ENCODE data around the gene INPP4A.

Gene INPP4A

DNA sequence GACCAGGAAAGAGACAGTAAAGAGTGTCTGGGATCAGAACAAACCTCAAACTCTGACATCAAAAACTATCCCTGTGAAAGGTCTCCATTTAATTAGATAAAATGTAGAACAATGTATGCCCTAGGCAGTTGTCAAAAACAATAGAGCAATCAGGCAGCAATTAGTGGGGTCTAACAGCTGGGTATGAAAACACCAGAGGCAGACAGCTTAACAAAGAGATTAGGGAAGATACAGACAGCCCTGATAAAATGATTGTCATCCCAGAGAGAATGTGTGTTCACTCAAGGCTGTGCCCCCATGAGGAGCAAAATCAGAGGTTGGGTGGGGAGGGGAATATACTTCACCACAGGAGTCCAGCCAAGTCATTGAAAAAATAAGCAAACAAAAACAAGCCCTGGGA, 50.0 kb downstream of the INPP4A start:
- DNase-seq (ENCODE audit: low read depth, low spot score), result no peak

DNA sequence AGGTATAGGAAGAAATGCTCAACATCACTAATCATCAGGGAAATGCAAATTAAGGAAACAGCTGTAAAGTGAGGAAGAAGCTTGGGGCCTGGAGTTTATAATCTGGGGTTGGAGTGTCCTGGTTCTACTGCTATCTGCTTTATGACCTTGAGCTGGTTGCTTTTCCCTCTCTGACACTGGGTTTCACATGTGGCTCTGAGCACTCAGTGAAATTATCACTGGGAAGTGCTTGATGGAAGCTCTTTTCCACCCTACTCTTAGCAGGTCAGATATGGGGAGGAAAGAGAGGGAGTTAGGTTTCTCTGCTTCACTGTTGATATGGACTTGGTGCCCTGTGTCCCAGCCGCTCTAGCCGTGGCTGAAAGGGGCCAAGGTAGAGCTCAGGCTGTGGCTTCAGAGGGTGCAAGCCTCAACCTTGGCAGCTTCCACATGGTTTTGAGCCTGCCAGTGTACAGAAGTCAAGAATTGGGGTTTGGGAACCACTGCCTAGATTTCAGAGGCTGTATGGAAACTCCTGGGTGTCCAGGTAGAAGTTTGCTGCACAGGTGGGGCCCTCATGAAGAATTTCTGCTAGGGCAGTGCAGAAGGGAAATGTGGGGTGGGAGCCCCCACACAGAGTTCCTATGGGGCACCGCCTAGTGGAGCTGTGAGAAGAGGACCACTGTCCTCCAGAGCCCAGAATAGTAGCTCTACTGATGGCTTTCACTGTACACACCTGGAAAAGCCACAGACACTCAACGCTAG, 52.3 kb downstream of the INPP4A start:
- DNase-seq (ENCODE audit: low read depth, low spot score), result no peak

DNA sequence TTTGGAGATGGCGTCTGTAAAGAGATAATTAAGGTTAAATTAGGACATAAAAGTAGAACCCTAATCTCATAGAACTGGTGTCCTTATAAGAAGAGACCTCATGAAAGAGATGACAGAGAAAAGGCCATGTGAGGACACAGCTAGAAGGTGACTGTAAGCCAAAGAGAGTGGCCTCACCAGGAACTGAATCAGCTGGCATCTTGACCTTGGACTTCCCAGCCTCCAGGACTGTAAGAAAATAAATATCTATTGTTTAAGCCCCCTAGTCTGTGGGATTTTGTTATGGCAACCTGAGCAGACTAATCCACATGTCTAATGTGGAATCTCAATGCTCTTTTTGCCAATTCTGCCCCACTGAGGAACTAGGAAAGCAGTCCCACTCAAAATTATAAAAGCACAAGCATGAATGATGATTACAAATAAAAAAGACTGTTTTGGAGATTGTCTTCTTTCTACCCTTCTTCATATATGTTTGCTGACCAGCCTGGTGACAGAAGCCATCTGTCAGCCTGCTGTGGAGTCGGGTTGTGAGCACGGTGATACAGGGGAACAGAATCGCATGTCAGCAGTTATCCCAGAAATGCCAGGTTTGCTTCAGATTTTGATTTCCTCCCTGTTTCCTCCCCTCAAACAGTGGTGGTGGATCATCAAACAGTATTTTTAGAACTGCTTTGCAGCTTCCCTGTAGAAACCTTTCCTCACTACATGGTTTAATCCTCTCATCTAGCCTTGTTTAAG, 54.2 kb downstream of the INPP4A start:
- no peak for DNase-seq (ENCODE audit: low read depth, low spot score)

DNA sequence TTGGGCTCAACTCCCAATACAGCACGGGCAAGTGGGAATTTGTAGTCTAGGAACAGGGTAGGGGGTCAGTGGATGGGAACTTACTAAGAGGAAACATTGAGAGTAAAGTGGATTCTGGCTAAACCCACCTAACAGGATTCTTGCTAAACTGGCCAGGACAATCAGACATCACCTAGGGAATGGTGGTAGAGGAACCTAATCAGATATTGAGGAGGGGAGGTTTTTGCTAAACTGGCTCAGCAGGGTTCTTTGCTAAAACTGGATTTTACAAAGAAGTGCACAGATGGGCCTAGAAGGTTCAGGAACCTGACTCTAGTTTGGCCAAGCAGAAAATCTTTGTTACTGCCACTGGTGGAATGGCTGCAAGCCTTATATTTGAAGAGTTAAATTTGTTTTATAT, 55.9 kb downstream of the INPP4A start:
- no peak for DNase-seq (ENCODE audit: low read depth, low spot score)

DNA sequence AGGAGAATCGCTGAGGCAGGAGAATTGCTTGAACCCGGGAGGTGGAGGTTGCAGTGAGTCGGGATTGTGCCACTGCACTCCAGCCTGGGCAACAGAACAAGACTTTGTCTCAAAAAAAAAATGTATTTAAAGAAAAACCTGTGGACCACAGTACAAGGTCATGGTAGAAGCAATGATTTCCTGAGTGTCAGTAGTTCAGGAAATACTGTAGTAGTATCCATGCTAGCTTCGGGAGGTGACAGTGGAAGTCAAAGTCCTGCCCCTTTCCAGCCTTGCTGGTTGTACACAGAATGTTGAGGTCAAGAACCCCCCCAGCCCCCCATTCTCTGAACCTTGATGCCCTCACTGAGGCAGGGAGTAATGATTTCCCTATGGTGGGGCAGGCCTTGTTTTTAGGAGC, 56.6 kb downstream of the INPP4A start:
- DNase-seq (ENCODE audit: low read depth, low spot score), result no peak

DNA sequence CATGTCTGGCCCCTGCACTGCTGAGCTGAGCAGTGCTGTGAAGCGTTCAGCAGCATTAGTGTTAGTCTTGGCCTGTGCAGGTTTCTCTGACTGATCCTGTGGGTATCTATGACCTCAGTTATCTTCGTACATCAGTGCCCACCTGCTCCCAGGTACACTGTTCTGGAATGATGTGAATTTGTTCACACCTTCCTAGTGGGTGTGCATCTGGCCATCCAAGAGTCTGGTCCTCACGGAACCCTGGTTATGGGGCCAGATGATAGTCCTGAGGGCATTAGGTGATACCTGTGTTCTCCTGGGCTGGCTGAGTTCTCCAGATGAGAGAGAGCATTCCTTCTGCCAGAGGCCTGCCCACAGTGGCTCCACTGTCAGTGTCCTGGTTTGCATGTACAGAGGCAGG, 57.2 kb downstream of the INPP4A start:
- no peak for DNase-seq (ENCODE audit: low read depth, low spot score)

DNA sequence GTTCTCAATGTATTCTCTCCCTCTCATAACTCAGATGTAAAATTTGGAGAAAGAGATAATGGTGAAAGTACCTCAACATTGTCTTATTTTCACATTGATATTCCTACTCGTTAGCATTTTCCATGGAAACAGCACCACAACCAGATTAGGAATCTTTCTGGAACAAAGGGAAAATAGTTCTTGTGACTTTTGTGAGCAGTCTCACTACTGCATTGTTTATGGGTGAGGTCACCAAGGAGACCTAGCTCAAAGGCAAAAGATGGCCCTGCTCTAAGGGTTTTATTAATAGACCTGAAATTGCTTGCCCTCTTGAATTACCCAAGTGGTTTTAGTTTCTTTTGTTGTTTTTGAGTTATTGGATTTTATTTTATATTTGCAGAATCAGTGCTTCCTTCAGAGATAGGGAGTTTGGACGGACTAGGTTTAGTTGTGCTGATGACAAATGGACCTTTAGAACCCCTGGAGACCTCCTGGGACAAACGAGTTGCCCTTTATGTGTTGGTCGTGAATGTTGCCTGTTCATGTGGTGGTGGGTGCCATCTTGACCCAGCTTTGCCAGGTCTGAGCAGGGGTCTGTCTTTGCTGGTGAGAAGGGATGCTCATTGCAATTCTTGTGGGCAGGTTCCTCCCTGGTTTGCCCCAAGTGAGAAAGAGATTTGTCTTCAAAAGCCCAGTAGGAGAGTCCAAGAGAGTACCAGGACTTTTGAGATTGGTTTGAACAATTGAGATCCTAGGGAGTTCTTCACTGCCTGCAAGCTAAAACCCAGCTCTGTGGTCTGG, 58.1 kb downstream of the INPP4A start:
- no peak for DNase-seq (ENCODE audit: low read depth, low spot score)

DNA sequence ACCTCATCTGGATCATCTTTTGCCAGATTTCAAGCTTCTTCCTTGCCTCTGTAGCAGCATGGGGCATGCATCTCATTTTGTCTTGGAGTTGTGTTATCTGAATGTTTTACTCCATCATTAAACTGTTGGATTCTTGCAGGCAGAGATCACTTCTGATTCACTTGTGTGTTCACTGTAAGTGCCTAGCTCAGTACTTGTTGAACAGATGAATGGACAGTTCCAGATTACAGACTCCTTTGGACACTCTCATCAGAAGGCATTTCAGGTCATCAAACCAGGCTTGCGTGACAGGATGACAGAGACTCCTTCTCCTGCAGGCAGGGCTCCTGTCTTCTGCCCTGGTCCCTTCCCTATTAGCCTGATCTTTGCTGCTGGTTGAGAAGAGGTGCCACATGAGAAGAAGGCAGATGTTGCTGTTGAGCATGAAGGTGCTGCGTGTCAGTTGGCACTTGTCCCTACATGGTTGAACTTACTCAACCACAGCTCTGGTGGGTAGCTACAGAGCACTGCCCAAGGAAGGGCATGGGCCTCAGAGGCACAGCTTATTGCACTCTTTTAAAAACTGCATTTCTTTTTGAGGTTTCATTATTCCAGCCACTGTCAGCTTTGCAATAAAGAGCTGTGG, 58.9 kb downstream of the INPP4A start:
- DNase-seq (ENCODE audit: low read depth, low spot score), result no peak

DNA sequence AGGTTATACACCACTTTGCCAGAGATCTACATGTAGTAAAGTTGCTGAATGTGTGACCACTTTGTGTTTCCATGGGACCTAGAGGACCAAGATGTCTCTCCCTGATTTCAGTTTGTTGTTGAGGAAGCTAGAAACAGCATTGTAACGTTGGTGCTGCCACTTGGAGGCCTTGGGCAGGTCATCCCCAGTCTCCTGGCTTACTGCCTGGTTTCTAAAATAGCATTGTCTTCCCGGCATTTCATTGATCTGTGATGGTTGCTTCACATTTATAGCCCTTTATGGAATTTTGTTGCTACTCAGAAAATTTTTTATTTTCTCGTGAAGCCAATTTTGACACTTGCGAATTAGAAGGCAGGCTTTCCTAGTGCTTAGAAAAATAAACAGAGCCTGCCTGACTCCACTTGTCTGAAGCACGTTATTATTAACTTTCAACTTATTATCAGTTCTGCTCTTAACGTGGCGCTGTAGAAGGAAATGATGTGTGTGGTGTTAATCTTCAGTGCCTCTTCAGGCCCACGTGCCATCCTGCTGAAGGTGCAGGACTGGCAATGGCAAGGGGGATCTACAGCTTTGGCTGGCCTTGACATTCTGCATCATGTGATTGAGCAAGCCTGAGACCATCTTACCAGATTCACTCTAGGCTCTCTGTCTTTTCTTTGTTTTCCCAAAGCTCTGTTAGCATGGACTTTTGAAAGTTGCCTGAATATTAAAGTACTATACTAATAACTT, 59.9 kb downstream of the INPP4A start:
- DNase-seq (ENCODE audit: low read depth, low spot score), result no peak

DNA sequence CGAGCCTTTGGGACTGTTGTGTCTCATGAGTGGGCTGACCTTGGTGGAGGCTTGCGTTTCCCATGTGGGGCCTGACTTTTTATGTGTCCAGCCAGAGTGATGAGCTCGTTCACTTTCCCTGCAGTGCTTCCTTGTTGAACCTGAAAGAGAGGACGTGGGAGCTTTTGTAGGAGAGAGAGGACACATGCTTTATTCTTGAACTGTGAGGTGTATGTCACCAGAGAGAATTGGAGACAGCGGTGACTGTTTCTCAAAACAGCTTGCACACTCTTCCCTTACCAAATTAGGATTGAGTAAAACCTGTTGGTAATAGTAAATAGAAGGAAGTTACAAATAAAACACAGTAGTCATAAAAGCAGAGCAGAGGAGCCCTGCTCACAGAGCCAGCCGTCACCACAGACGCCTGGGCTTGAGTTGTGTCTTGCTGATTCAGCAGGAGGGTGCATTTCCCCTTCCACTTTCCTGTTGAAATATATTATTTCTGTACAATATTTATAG, 60.7 kb downstream of the INPP4A start:
- no peak for DNase-seq (ENCODE audit: low read depth, low spot score)

DNA sequence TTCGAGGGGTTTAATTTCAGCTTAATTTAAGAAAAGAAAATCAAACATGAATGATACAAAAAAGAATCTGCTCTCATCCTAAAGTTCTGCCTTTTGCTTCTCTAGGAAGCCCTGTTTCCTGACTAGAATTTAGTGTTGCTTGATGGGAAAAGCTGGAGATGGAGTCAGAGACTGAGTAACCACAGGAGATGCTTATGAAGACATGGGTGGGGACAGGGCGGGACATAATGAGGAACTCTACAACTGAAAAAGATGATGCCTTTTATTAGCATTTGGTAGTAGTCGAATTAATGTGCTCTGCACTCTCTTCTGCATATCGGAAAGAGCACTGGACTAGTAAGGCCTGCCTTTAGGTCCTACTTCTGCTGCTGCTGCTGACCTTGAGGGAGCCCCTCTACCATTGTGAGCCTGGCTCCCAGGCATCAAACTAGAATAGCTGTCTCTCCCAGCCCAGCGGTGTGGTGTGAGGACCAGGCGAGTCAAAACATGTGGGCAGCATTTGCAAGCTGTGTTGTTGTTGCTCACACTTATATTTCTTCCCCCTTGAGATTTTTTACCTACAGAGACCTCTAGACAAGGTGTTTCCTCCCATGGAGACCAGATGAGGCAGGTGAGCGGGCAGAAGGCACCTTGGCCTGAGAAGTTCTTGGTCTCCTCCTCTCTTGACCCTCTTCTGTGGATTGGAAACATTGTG, 61.5 kb downstream of the INPP4A start:
- no peak for DNase-seq (ENCODE audit: low read depth, low spot score)

DNA sequence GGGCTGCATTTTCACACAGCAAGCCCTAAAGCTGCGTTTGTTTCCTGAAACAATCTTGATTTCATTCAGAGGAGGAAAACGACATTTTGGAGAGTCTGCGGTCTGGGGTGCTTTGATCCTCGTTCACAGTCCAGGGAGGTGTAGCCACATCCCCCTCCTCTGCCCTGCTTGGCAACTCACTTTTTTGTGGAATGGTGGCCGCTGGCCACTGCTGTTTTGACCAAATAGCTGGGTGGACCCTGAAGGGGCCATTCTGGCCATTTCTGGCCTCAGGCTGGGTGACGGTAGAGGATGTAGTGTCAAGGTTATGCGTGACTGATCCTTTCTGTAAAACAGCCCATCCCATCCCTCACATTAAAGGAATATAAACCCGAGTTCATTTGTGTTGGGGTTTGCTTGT, 62.2 kb downstream of the INPP4A start:
- DNase-seq (ENCODE audit: low read depth, low spot score), result no peak

DNA sequence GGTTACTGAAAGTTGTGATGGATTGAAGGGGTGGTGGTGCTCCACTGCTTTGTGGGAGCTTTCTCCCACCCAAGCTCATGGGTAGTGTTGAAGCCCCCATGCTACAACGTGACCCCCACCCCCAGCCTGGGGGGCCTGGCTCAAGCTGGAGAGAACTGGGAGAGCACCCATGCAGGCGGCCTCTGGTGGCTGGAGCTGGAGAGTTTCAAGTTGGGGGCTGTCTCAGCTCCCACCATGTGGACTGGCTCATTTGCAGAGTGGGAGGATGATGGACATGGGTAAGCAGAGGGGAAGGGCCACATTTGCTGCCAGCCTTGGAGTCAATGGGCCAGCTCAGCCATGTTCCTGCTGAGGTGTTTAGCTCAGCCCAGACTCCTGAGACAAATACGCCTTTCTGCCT, 62.8 kb downstream of the INPP4A start:
- DNase-seq (ENCODE audit: low read depth, low spot score), result no peak

DNA sequence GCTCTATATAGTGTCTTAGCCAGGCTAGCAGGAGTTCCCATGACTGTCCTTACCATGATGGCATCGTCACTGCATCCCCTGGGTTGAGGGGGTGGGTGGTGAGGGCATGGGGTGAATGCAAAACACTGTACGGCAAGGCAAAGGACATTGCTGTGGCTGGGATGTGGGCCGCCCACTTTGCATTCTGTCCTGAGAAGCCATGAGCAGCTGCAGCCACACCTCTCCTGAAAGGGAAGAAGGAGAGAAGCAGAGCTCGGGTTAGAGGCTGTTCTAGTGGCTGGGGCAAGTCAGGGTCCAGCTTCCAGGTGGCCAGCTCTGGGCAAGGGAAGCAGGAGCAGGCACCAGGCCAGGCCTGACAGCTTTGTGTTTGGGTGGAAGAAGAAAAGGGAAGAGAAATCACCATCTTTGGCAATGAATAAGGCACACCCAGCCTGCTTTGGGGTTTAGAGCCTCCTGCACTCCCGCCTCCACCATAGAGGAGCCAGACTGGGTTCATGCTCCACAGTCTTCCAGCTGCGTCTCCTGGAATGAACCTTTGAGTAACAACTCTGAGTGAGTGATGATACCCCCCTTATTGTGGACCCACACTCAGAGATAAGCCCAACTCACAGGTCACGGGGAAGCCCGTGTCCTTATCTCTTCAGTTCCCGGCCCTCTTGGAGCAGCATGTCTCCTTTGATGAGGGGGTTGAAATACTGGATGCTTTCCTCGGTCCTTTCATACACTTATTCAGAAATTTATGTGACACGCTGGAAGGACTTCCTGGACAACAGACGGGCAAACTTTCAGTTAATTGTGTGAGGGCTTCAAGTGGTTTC, 63.4 kb downstream of the INPP4A start:
- DNase-seq (ENCODE audit: low read depth, low spot score), result no peak

DNA sequence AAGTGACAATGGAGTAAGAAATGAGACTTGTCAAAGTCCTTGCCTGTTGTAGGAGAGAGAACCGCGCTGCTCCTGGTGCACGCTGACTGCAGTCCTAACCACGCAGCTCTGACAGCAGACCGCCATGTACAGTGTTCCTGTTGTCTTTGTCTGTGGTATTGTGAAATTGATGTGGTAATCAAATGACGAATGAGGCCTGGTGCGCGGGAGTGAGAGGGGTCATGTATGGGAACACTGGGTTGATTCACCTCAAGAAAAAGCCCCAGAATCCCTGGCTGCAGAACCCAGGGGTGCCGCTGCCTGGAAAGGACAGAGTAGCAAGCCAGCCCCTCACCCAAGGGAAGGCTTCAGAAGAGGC, 64.0 kb downstream of the INPP4A start:
- no peak for DNase-seq (ENCODE audit: low read depth, low spot score)

DNA sequence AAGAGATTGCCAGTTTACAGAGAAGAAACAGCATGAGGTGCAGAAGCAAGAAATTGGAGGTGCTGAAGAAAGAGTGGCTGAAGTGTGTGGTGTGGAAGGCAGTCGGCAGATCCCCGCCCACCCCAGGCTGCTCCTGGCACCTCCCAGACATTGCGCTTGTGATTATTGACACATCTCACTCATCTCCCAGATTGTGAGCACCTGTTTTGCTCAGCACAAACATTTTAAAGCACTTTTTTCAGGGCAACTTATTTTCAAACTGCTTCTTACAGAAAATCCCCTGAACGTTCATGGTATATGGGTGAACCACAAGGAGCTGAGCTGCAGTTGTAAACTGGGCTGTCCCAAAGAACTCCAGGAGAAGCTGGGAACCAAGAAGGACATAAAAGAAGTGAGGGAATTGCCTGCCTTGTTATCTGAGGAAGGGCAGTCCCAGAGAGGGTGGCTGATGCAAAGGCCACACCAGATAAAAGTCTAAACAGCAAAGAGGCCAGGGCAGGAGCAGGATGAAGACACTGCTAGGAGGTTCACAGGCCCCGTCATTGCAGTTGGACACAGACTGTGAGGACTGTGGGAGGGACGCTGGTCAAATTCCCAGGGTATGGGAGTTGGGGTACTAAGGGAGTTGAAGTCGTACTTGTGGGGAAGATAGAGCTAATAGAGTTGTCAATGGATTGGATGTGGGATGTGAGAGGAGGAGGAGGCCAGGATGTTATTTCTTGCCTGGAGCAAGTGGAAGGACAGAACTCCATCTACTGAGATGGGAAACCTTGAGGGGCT, 65.1 kb downstream of the INPP4A start:
- no peak for DNase-seq (ENCODE audit: low read depth, low spot score)

DNA sequence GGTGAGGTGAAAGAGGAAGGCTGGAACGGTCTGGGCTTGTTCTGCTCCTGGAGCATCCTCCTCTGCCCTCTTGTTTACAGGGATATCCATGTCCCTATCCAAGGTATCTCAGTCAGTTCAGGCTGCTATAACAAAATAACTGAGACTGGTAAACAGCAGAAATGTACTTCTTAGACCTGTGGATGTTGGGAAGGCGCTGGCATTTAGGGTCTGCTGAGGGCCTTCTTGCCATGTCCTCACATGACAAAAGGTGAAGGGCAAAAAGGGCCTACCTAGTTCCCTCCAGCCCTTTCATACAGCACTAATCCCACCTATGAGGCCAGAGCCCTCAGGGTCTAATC, 65.6 kb downstream of the INPP4A start:
- no peak for DNase-seq (ENCODE audit: low read depth, low spot score)

DNA sequence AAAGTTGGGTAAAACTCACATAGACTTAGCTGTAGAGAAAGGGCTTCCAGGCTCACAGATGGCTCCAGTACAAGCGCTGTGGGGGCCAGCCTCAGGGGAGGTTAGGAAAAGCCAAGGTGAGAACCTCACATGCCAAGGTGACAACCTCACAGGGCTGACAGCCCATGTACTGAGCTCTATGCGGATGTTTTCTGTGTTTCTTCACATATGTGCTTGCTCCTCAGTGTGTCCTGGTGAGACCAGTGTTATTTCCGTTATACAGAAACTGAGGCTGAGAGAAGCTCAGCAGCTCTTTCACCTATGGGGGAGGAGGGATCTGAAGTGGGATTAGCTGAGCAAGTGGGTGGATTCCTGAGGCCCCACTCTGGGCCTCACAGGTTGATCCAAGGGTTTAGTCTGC, 67.3 kb downstream of the INPP4A start:
- DNase-seq (ENCODE audit: low read depth, low spot score), result no peak

DNA sequence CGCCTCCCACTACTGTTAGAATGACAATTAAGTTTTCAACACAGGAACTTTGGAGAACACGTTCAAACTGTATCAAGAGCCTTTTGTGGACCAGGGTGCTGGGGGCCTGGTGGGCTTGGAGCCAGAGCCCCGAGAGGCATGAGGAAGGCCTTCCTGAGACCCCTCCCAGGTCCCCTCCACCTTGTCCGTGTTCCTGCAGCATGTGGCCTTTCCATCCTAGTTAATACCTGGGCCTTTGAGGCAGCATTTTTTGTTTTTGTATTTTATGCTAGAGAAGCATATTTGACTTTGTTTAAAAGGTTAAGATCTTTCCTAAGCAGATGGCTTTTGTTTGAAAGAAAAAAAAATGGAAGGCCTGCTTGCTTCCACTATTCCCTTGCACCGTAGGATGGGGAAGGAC, 68.0 kb downstream of the INPP4A start:
- DNase-seq (ENCODE audit: low read depth, low spot score), result no peak

Measured in smooth muscle cell of the brain vasculature (primary cell).